Astrocyte of the hippocampus (primary cell): ENCODE measurements around the gene ADGRA3.

ENCODE experiments used
- DNase-seq: peaks from one replicate; pipeline ENCODE4 v3.0.0; 2011; ENCODE audit warnings: low read depth, low spot score

Gene ADGRA3

GRCh38 chr4:22514001-22514400, 1.9 kb downstream of the ADGRA3 start:
- DNase-seq, result peak; percentile 75

- no peak for DNase-seq
Measured at GRCh38 chr4:22512306-22512705, 3.6 kb downstream of the ADGRA3 start.

- no peak for DNase-seq
Measured at GRCh38 chr4:22510750-22511149, 5.1 kb downstream of the ADGRA3 start.

- no peak for DNase-seq
Measured at GRCh38 chr4:22508376-22508775, 7.5 kb downstream of the ADGRA3 start.

GRCh38 chr4:22504922-22505321, 10.9 kb downstream of the ADGRA3 start:
- no peak for DNase-seq

- DNase-seq, result no peak
Measured at GRCh38 chr4:22504447-22504846, 11.4 kb downstream of the ADGRA3 start.

- DNase-seq, result no peak
Measured at GRCh38 chr4:22502895-22503814, 12.7 kb downstream of the ADGRA3 start.

GRCh38 chr4:22501715-22502095, 14.2 kb downstream of the ADGRA3 start:
- DNase-seq, result no peak

GRCh38 chr4:22500831-22501714, 14.8 kb downstream of the ADGRA3 start:
- peak; percentile 69 for DNase-seq

GRCh38 chr4:22500128-22500611, 15.7 kb downstream of the ADGRA3 start:
- no peak for DNase-seq

- no peak for DNase-seq
Measured at GRCh38 chr4:22498866-22499265, 17.0 kb downstream of the ADGRA3 start.

GRCh38 chr4:22496165-22496813, 19.6 kb downstream of the ADGRA3 start:
- no peak for DNase-seq

GRCh38 chr4:22493523-22493922, 22.3 kb downstream of the ADGRA3 start:
- no peak for DNase-seq

GRCh38 chr4:22492987-22493386, 22.9 kb downstream of the ADGRA3 start:
- DNase-seq, result no peak

- DNase-seq, result no peak
Measured at GRCh38 chr4:22491939-22492338, 23.9 kb downstream of the ADGRA3 start.

- no peak for DNase-seq
Measured at GRCh38 chr4:22490718-22491315, 25.0 kb downstream of the ADGRA3 start.

- no peak for DNase-seq
Measured at GRCh38 chr4:22488106-22488505, 27.8 kb downstream of the ADGRA3 start.

GRCh38 chr4:22487328-22487727, 28.5 kb downstream of the ADGRA3 start:
- no peak for DNase-seq

- no peak for DNase-seq
Measured at GRCh38 chr4:22486276-22486675, 29.6 kb downstream of the ADGRA3 start.

GRCh38 chr4:22485737-22486136, 30.1 kb downstream of the ADGRA3 start:
- DNase-seq, result peak; percentile 53

GRCh38 chr4:22483551-22483981, 32.3 kb downstream of the ADGRA3 start:
- DNase-seq, result peak; percentile 36
